Measurements from ENCODE around the gene DPYD.

The DPYD gene

GRCh38 chr1:97414682-97415312 lies 506.0 kb downstream of the DPYD start:
- no peak for DNase-seq

- no peak for DNase-seq
Measured at GRCh38 chr1:97412737-97413136, 508.1 kb downstream of the DPYD start.

- DNase-seq = no peak
Measured at GRCh38 chr1:97412166-97412565, 508.7 kb downstream of the DPYD start.

- no peak for DNase-seq
Measured at GRCh38 chr1:97396463-97396862, 524.4 kb downstream of the DPYD start.

- DNase-seq = no peak
Measured at GRCh38 chr1:97392701-97393100, 528.1 kb downstream of the DPYD start.

- no peak for DNase-seq
Measured at GRCh38 chr1:97385536-97386277, 535.1 kb downstream of the DPYD start.

- no peak for DNase-seq
Measured at GRCh38 chr1:97384294-97384968, 536.4 kb downstream of the DPYD start.

GRCh38 chr1:97383797-97384196 lies 537.0 kb downstream of the DPYD start:
- DNase-seq = no peak

GRCh38 chr1:97382206-97382605 lies 538.6 kb downstream of the DPYD start:
- no peak for DNase-seq

GRCh38 chr1:97379387-97380075 lies 541.3 kb downstream of the DPYD start:
- DNase-seq = no peak

- DNase-seq = no peak
Measured at GRCh38 chr1:97378596-97378995, 542.2 kb downstream of the DPYD start.

GRCh38 chr1:97377432-97378034 lies 543.3 kb downstream of the DPYD start:
- DNase-seq = no peak

- DNase-seq = no peak
Measured at GRCh38 chr1:97373000-97373399, 547.8 kb downstream of the DPYD start.

GRCh38 chr1:97372531-97372930 lies 548.3 kb downstream of the DPYD start:
- DNase-seq = no peak

- no peak for DNase-seq
Measured at GRCh38 chr1:97368296-97368695, 552.5 kb downstream of the DPYD start.

GRCh38 chr1:97366984-97367383 lies 553.9 kb downstream of the DPYD start:
- no peak for DNase-seq

- no peak for DNase-seq
Measured at GRCh38 chr1:97365026-97365425, 555.8 kb downstream of the DPYD start.

- DNase-seq = no peak
Measured at GRCh38 chr1:97364086-97364485, 556.7 kb downstream of the DPYD start.

GRCh38 chr1:97356309-97356708 lies 564.5 kb downstream of the DPYD start:
- no peak for DNase-seq

GRCh38 chr1:97352936-97353382 lies 567.9 kb downstream of the DPYD start:
- DNase-seq = no peak

- no peak for DNase-seq
Measured at GRCh38 chr1:97351846-97352245, 569.0 kb downstream of the DPYD start.

GRCh38 chr1:97350662-97351061 lies 570.2 kb downstream of the DPYD start:
- DNase-seq = no peak

GRCh38 chr1:97350241-97350640 lies 570.6 kb downstream of the DPYD start:
- DNase-seq = no peak

Data from activated effector memory CD4-positive, alpha-beta T cell treated with anti-CD3 and anti-CD28 coated beads, Interleukin-2, amount 50 U/mL, for 16 hours (primary cell).